SU-DHL-6 (cell line): ENCODE results near the gene SLC39A9.

Source experiments
- EZH2phosphoT487 ChIP-seq: fragments of 200-600 bp; sonication (generic), shearing (Covaris generic); conservative IDR thresholded peaks from 2 replicates; pipeline ENCODE4 v1.6.1; 2018; ENCODE audit warnings: mild to moderate bottlenecking, antibody characterized with exemption, low read length, moderate library complexity, mixed read lengths
- TF ChIP-seq, protein P1 (sequence below): fragments of 200-600 bp; sonication (generic); IDR thresholded peaks from one replicate; pipeline ENCODE4 v1.5.1; 2017; ENCODE audit warnings: antibody characterized with exemption, mild to moderate bottlenecking, low read length, moderate library complexity; ENCODE audit not compliant: insufficient read depth, poor library complexity, severe bottlenecking

- TF ChIP-seq, protein P1, sequence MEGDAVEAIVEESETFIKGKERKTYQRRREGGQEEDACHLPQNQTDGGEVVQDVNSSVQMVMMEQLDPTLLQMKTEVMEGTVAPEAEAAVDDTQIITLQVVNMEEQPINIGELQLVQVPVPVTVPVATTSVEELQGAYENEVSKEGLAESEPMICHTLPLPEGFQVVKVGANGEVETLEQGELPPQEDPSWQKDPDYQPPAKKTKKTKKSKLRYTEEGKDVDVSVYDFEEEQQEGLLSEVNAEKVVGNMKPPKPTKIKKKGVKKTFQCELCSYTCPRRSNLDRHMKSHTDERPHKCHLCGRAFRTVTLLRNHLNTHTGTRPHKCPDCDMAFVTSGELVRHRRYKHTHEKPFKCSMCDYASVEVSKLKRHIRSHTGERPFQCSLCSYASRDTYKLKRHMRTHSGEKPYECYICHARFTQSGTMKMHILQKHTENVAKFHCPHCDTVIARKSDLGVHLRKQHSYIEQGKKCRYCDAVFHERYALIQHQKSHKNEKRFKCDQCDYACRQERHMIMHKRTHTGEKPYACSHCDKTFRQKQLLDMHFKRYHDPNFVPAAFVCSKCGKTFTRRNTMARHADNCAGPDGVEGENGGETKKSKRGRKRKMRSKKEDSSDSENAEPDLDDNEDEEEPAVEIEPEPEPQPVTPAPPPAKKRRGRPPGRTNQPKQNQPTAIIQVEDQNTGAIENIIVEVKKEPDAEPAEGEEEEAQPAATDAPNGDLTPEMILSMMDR, result no peak
- TF ChIP-seq EZH2phosphoT487, result no peak
Observed at GRCh38 chr14:69370061-69370460, 28.4 kb upstream of the SLC39A9 start.
